C4-2B (cell line): ENCODE results near the gene TMEM132D.

Source experiments
- H3K27ac ChIP-seq: fragments of 450-650 bp; 2 replicates; pipeline ENCODE4 v1.5.1; 2017
- CTCF ChIP-seq: fragments of 450-650 bp; conservative IDR thresholded peaks from 2 replicates; pipeline ENCODE4 v1.5.1; 2017; ENCODE audit warnings: mild to moderate bottlenecking
- ZFX ChIP-seq: fragments of 450-650 bp; IDR thresholded peaks from 2 replicates; pipeline ENCODE4 v1.6.1; 2017

TMEM132D gene

GRCh38 chr12:129423041-129423580 is 480.7 kb downstream of the TMEM132D start:
- H3K27ac ChIP-seq: no peak overlapping the region
- TF ChIP-seq ZFX: no peak
- no peak for TF ChIP-seq CTCF

- TF ChIP-seq CTCF: no peak
- TF ChIP-seq ZFX: no peak
- H3K27ac ChIP-seq: no peak overlapping the region
Measured at GRCh38 chr12:129413295-129413694, 490.5 kb downstream of the TMEM132D start.

- H3K27ac ChIP-seq: no peak overlapping the region
- no peak for TF ChIP-seq CTCF
- no peak for TF ChIP-seq ZFX
Measured at GRCh38 chr12:129409281-129409680, 494.5 kb downstream of the TMEM132D start.

GRCh38 chr12:129404556-129404955 is 499.3 kb downstream of the TMEM132D start:
- no peak for TF ChIP-seq ZFX
- TF ChIP-seq CTCF: no peak
- no peak overlapping the region for H3K27ac ChIP-seq

GRCh38 chr12:129401572-129401971 is 502.3 kb downstream of the TMEM132D start:
- no peak overlapping the region for H3K27ac ChIP-seq
- TF ChIP-seq ZFX (no peak), CTCF (no peak)

GRCh38 chr12:129394177-129394825 is 509.5 kb downstream of the TMEM132D start:
- TF ChIP-seq CTCF (no peak), ZFX (no peak)
- no peak overlapping the region for H3K27ac ChIP-seq

- H3K27ac ChIP-seq: no peak overlapping the region
- TF ChIP-seq ZFX (no peak), CTCF (no peak)
Measured at GRCh38 chr12:129393357-129393937, 510.4 kb downstream of the TMEM132D start.
